ENCODE data around the gene L1CAM.

Gene L1CAM

DNA sequence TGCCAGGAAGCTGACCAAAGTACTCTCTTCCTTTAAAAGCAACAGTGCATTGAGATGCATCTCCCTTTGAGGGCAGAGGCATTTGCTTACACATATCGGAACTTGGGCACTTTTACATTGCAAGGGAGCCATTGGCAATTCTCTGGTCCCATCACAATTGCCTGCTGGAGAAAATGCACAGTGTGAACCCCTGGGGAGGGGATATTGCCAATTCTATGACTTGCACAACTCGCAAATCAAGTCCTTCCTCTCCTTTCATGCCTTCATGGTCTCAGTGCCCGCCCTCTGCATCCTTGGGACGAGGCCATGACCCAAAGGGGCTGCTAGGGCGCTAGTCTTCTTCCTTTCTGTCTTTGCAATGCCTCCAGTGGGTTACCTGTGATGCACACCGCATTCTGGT is 40.8 kb downstream of the L1CAM start:
- H3K4me3 ChIP-seq = no peak overlapping the region
- DNase-seq (ENCODE audit: low spot score) = no peak
- TF ChIP-seq, protein P1, sequence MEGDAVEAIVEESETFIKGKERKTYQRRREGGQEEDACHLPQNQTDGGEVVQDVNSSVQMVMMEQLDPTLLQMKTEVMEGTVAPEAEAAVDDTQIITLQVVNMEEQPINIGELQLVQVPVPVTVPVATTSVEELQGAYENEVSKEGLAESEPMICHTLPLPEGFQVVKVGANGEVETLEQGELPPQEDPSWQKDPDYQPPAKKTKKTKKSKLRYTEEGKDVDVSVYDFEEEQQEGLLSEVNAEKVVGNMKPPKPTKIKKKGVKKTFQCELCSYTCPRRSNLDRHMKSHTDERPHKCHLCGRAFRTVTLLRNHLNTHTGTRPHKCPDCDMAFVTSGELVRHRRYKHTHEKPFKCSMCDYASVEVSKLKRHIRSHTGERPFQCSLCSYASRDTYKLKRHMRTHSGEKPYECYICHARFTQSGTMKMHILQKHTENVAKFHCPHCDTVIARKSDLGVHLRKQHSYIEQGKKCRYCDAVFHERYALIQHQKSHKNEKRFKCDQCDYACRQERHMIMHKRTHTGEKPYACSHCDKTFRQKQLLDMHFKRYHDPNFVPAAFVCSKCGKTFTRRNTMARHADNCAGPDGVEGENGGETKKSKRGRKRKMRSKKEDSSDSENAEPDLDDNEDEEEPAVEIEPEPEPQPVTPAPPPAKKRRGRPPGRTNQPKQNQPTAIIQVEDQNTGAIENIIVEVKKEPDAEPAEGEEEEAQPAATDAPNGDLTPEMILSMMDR (IDR thresholded peaks at IDR 0.05) = no peak
- no peak overlapping the region for H3K27ac ChIP-seq

DNA sequence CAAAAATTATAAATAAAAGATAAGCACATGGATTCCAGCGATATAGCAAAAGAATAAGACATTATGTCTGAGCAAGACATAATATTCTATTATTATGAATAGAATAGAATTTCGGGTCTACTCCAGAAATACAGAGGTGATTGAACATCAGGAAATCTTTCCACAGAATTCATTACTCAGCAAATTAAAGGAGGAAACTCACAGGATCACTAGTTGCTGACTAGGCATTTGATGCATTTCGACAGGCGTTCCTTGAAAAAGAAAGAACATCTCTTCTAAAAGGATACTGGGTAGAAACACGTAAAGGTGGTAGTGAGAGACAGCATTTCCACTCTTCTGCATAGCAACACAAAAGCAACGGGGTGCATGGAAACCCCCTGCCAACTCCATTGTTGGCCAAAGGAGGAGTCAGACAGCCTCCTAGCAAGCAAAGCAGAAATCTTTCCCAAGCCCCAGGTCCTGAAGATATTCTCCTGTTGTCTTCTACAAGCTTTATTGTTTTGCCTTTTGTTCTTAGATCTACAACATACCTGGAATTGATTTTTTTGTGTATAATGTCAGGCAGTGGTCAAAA is 41.4 kb downstream of the L1CAM start:
- Histone ChIP-seq H3K27ac (no peak overlapping the region), H3K4me3 (no peak overlapping the region)
- TF ChIP-seq, protein P1 (IDR thresholded peaks at IDR 0.05) = no peak
- DNase-seq (ENCODE audit: low spot score) = no peak

DNA sequence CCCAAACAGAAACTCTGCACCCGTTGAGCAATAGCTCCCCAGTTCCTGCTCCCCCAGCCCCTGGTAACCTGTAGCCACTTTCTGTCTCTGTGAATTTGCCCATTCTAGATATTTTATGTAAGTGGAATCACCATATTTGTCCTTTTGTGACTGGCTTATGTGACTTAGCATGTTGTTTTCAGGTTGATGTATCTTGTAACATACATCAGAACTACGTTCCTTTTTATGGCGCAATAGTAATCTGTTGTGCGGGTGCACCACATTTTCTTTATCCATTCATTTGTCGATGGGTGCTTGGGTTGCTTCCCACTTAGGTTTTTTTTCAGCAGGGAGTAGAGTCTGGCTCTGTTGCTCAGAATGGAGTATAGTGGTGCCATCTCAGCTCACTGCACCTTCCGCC is 49.1 kb downstream of the L1CAM start:
- DNase-seq (ENCODE audit: low spot score) = no peak
- Histone ChIP-seq H3K4me3 (no peak overlapping the region), H3K27ac (no peak overlapping the region)
- TF ChIP-seq, protein P1 (IDR thresholded peaks at IDR 0.05) = no peak

DNA sequence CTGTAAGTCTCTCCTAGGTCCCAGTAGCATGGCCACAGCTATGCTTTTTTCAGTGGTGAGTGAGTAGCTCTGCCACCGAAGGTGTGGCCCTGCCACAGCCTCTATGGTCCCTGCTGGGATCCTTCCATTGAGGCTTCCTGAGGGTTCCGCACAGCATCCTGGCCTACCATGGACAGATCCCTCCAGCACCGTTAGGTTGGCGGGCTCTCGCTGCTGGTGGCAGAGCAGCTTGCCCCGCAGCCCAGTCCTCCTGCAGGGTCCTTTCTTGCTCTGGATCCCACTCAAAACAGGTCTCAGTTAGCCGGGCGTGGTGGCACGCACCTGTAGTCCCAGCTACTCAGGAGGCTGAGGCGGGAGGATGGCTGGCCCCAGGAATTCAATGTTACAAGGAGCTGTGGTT is 53.2 kb downstream of the L1CAM start:
- DNase-seq (ENCODE audit: low spot score) = no peak
- Histone ChIP-seq H3K4me3 (no peak overlapping the region), H3K27ac (no peak overlapping the region)
- TF ChIP-seq, protein P1 (IDR thresholded peaks at IDR 0.05) = no peak

DNA sequence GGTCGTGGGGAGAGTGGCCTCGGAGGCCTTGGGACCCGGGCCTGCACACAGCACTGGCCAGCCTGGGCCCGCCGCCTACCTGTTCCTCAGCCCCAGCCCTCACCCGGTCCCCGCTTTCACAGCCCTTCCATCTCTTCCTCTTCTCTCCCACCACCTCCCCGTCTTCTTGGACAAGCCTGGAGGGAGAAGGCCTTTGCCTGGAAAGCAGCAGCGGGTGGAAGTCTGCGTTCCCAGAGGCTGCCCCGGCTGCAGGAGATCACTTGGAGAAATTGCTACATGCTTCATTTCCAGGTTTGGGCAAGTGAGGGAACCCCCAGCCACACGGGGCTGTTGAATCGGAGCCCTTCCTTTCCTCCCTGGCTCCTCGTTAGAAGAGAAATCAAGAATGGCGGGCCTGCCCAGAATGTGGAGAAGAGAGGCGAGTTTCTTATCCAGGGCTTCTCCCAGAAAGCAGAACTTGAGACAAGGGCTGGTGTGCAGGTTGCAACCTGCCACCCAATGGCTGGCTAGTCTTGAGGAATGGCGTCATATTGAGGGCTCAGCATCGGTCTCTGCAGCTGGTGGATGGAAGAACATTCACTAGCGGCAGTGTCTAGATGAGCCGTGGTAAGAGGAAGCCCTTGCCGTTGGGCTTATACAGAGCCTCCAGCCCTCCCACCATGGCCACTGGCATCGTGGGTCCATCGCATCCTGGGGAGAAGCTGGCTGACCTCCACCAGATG is 54.4 kb downstream of the L1CAM start:
- TF ChIP-seq, protein P1 (IDR thresholded peaks at IDR 0.05) = no peak
- DNase-seq (ENCODE audit: low spot score) = no peak
- Histone ChIP-seq H3K4me3 (no peak overlapping the region), H3K27ac (no peak overlapping the region)

DNA sequence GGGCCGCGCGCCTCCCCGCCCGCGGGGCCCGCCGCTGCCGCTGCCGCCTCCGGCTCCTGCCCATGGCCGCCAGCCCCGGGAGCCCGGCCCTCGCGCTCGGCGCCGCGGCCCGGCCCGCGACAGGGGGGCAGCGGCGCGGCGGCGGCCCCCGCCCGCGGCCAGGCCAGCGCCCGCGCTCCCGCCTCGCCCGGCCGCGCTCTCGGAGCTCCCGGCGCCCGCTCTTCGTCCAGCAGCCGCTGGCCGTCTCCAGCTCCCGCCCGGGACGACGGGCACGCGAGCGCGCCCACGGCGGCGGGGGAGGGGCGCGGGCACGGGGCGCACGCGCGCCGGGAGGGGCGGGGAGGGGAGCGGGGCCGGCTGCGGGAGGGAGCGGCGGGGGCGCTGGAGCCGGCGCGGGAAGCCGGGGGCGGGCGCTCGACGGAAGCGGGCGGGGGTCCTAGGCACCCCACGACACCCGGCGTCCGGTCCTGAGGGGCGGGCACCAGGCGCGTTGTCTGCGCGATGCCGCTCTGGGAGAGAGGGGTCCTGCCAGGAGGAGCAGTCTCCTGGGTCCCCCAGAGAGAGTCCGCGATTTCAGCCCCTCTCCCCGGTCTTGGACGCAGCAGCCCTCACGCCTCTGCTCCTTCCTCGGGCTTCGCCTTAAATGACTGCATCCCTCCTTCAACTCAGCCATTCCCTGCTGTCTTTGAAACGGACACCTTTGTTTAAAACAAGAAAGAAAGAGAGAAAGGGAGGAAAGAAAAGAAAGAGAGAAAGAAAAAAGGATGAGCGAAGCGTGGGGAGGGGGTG is 55.1 kb downstream of the L1CAM start:
- TF ChIP-seq, protein P1 (IDR thresholded peaks at IDR 0.05) = no peak
- H3K4me3 ChIP-seq = peak overlapping the region; percentile 74

More for the DNA sequence above, 55.1 kb downstream of the L1CAM start:
- H3K27ac ChIP-seq = peak overlapping the region in 1 of 2 donors; percentile 86
- no peak for DNase-seq (ENCODE audit: low spot score)

Data from coronary artery (tissue), 2 donors.